GM12878 (cell line): Measurements from ENCODE around the gene RCN2.

ENCODE experiments used
- BCL11A ChIP-seq: IDR thresholded peaks from 2 replicates; pipeline ENCODE4 v1.6.1; 2011; ENCODE audit warnings: low read depth, low read length
- CHD2 ChIP-seq: IDR thresholded peaks from 2 replicates; pipeline ENCODE4 v1.6.1; 2011; ENCODE audit warnings: low read depth, low read length, improper control_type of control experiment, borderline replicate concordance
- CREM ChIP-seq: IDR thresholded peaks from 2 replicates; pipeline ENCODE4 v1.6.1; 2014; ENCODE audit warnings: antibody characterized with exemption, low read depth
- CTCF ChIP-seq, 3 experiments: IDR thresholded peaks in 2 of 3; conservative IDR thresholded peaks in 1 of 3; 2 replicates each; pipeline ENCODE4 v1.5.1; 2011; ENCODE audit warnings: low read depth in 3 of 3, low read length in 3 of 3, mild to moderate bottlenecking in 3 of 3, control low read depth in 2 of 3, moderate library complexity in 2 of 3, inconsistent platforms in 1 of 3, mixed read lengths in 1 of 3; ENCODE audit not compliant: control insufficient read depth in 2 of 3, insufficient read depth in 1 of 3; ENCODE audit errors: extremely low read depth in 1 of 3
- EZH2 ChIP-seq: IDR thresholded peaks from 2 replicates; pipeline ENCODE4 v1.6.1; 2012; ENCODE audit warnings: low read depth, mild to moderate bottlenecking, control low read depth, inconsistent platforms, low read length, borderline replicate concordance; ENCODE audit not compliant: control insufficient read depth
- HDAC6 ChIP-seq: fragments of 200-600 bp; sonication (generic); IDR thresholded peaks from one replicate; pipeline ENCODE4 v1.8.0; 2017; ENCODE audit warnings: antibody characterized with exemption; ENCODE audit not compliant: unreplicated experiment
- JUND ChIP-seq: IDR thresholded peaks from 2 replicates; pipeline ENCODE4 v1.6.1; 2012; ENCODE audit warnings: low read depth, mild to moderate bottlenecking, low read length, improper control_type of control experiment, moderate library complexity
- POLR2A ChIP-seq: IDR thresholded peaks from 2 replicates; pipeline ENCODE4 v1.6.1; 2011; ENCODE audit warnings: low read depth, mild to moderate bottlenecking, low read length
- POLR2AphosphoS5 ChIP-seq: IDR thresholded peaks from 2 replicates; pipeline ENCODE4 v1.6.1; 2011; ENCODE audit warnings: mild to moderate bottlenecking, low read length, inconsistent platforms
- TCF3 ChIP-seq: IDR thresholded peaks from 2 replicates; pipeline ENCODE4 v1.6.1; 2012; ENCODE audit warnings: low read depth, mild to moderate bottlenecking, low read length, borderline replicate concordance; ENCODE audit not compliant: insufficient read depth
- USF1 ChIP-seq: IDR thresholded peaks from 2 replicates; pipeline ENCODE4 v1.6.1; 2011; ENCODE audit warnings: borderline replicate concordance, low read depth, mild to moderate bottlenecking, moderate library complexity, mixed read lengths, low read length; ENCODE audit not compliant: insufficient read depth; ENCODE audit errors: extremely low read length

DNA sequence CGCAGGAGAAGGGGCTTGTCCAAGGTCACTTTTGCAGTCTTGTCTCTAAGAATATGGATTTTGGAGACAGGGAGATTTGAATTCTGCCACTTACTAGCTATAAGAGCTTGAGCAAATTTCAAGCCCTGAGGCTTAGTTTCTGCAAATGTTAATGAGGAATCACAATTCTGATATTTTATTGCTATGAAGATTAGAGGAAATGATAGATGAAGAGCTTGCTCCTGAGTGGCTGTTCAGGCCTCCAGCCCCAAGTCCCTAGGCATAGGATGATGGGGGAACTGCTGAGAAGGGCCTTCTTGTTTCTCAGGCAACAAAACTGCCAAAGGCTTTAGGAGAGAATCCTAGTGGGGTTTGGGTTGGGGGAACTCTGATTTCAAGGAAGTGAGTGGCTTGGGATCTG, 44.6 kb downstream of the RCN2 start:
- no peak for TF ChIP-seq TCF3
- TF ChIP-seq POLR2A, result no peak
- TF ChIP-seq POLR2AphosphoS5, result no peak
- no peak for TF ChIP-seq CHD2
- no peak for TF ChIP-seq BCL11A
- TF ChIP-seq HDAC6, result no peak
- TF ChIP-seq EZH2, result no peak
- TF ChIP-seq CTCF (IDR thresholded peaks at IDR 0.05 in 2 of 3, conservative IDR thresholded peaks at IDR 0.05 in 1 of 3; ENCODE audit: control insufficient read depth in 2 of 3, extremely low read depth in 1 of 3, insufficient read depth in 1 of 3, low read depth in 3 of 3, low read length in 3 of 3), result no peak
- TF ChIP-seq CREM, result no peak
- no peak for TF ChIP-seq USF1
- TF ChIP-seq JUND, result no peak
